Measurements from ENCODE around the gene CYP27A1. TPM values are rescaled to one million over a fixed set of nuclear protein-coding genes. Genes with fewer than 3 reads are reported as not detected.

Gene CYP27A1
- total and polyA plus RNA-seq, 2 of the 8 experiments (the other 6 are each of a cell fraction or from before 2014, with no cell fraction given): 5.4 to 14.7 TPM

DNA sequence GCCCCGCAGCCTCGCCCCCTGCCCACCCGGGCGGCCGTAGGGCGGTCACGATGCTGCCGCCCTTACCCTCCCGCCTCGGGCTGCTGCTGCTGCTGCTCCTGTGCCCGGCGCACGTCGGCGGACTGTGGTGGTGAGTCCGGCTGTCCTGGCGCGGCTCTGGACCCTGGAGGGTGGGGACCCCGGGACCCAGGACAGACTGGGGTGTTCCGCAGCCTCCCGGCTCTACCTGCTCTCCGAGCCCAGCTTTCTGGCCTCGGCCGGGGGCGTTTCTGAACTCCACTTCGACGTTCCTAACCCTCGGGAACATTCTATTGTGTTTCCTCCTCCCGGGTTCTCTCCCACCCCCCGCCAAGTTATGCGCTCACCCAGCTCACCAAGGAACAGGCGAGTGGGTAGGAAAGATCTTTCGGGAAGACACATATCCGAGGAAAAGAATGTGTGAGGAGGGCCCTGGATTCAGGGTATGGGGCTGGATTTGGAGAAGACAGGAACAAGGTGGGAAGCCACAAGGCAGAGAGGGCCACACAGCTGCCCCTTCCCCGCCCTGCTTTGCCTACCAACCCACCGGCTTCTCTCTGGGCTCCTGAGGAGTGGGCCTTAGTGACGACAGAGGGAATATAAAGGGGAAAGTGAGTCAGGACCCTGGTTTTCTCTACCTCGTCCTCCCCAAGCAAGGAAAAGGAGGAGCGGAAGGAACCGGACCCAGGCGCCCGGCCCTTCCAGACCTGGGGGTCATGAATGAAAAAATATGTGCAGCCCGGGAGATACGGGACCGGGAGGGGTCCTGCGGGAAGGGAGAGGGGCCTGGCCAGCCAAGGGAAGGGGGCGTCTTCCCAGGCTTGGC is 78.3 kb downstream of the CYP27A1 start:
- ChIA-PET CTCF (ENCODE audit: partially characterized antibody) (interaction anchor here (0.8 to 7.4 kb wide), 12 partner anchors 8 to 635 kb away, joined by 3 to 83 read pairs (median 4); no protein-coding TSS in a partner anchor), POLR2A (ENCODE audit: partially characterized antibody) (interaction anchor here (1.3 to 2.1 kb wide), 4 partner anchors 12 to 20 kb away, joined by 3 to 4 read pairs (median 3); no protein-coding TSS in a partner anchor)
- peak in 1 of 2 experiments; percentile 62 for DNase-seq (ENCODE audit: low read depth in 1 of 2, low spot score in 2 of 2)
- H4K20me1 ChIP-seq (replicated peaks in 1 of 2; ENCODE audit: control insufficient read depth in 1 of 2, insufficient read depth in 2 of 2, low read length in 2 of 2): peaks cover 11 to 17% of the 10 kb centered on the region in 2 experiments
- H3K18ac ChIP-seq (ENCODE audit: extremely low read depth, low read length): no peak overlapping the region; the same call in 1 of the 2 replicates
- no peak overlapping the region for H3K14ac ChIP-seq (ENCODE audit: insufficient read length)
- H2AK5ac ChIP-seq (ENCODE audit: low read depth, low read length): no peak overlapping the region
- peaks cover 0 to 2% (median 0%) of the 10 kb centered on the region in 4 experiments; a peak in 1 of 8 replicates for H3K36me3 ChIP-seq (ENCODE audit: control insufficient read depth in 2 of 4, insufficient read depth in 4 of 4, low read length in 3 of 4)
- H3K27ac ChIP-seq (ENCODE audit: low read depth, low read length): no peak overlapping the region
- no peak overlapping the region for H2AFZ ChIP-seq (ENCODE audit: low read length)
- no peak overlapping the region for H2BK20ac ChIP-seq (ENCODE audit: low read length)
- no peak for FAIRE-seq
- no peak overlapping the region; the same call in 1 of the 2 replicates for H4K8ac ChIP-seq (ENCODE audit: extremely low read depth, insufficient read depth, low read length)
- peaks cover 75 to 98% (median 95%) of the 10 kb centered on the region in 4 experiments for H3K27me3 ChIP-seq (replicated peaks in 1 of 4; ENCODE audit: control insufficient read depth in 3 of 4, extremely low read depth in 1 of 4, insufficient read depth in 3 of 4, low read length in 3 of 4)
- H3K4me1 ChIP-seq (replicated peaks in 1 of 4; ENCODE audit: control insufficient read depth in 3 of 4, insufficient read depth in 4 of 4, low read length in 3 of 4): peaks cover 11 to 39% (median 21%) of the 10 kb centered on the region in 4 experiments
- no peak overlapping the region for H4K91ac ChIP-seq (replicated peaks; ENCODE audit: insufficient read length, low read length)
- 9% methylated on average over 42 of the region's 47 CpGs; no CpG with 5 or more reads in 1 of the 2 experiments for WGBS, 2 experiments (ENCODE audit: extremely low coverage in 1 of 2, insufficient coverage in 1 of 2, insufficient read length in 1 of 2, insufficient replicate concordance in 2 of 2, low coverage in 1 of 2, low lambda C conversion rate in 2 of 2, missing lambda C conversion rate in 1 of 2)
- no peak overlapping the region for H2BK12ac ChIP-seq (ENCODE audit: low read depth, low read length)
- no peaks in the 10 kb centered on the region for H3K79me1 ChIP-seq (ENCODE audit: low read depth, low read length)
- H3K79me2 ChIP-seq (ENCODE audit: control insufficient read depth in 1 of 2, insufficient read depth in 2 of 2, low read length in 2 of 2): no peaks in the 10 kb centered on the region
- H3K9me3 ChIP-seq (ENCODE audit: insufficient read depth in 2 of 2, low read depth in 1 of 2, low read length in 1 of 2): no peaks in the 10 kb centered on the region
- H2BK5ac ChIP-seq (ENCODE audit: low read depth, low read length): no peak overlapping the region
- no peak overlapping the region for H3K56ac ChIP-seq (replicated peaks; ENCODE audit: insufficient read length, low read depth, low read length)
- H3K4me2 ChIP-seq (ENCODE audit: insufficient read depth in 1 of 2, low read depth in 2 of 2, low read length in 2 of 2): peak overlapping the region; percentile 61 to 72
- H3K4me3 ChIP-seq (ENCODE audit: extremely low read depth in 1 of 4, insufficient read depth in 2 of 4, low read depth in 3 of 4, low read length in 4 of 4): peak overlapping the region in 3 of 4 experiments; percentile 4 to 53 (median 5); a peak in 4 of 8 replicates
- H4K5ac ChIP-seq (ENCODE audit: insufficient read length, low read depth, low read length): no peak overlapping the region
- H2BK120ac ChIP-seq (replicated peaks; ENCODE audit: low read depth, low read length): no peak overlapping the region
- peaks cover 5% of the 10 kb centered on the region; the same call in 1 of the 2 replicates for H3K23me2 ChIP-seq (ENCODE audit: low read depth, low read length)
- peak overlapping the region; percentile 40; the same call in 1 of the 2 replicates for H2BK15ac ChIP-seq (ENCODE audit: low read length)
- H3K4ac ChIP-seq (replicated peaks; ENCODE audit: insufficient read length, low read depth, low read length): no peak overlapping the region
- no peak overlapping the region for H3K9ac ChIP-seq (replicated peaks in 1 of 4; ENCODE audit: extremely low read depth in 1 of 4, low read depth in 3 of 4, low read length in 3 of 4)
- no peak overlapping the region for H3K23ac ChIP-seq (ENCODE audit: insufficient read length)
- TF ChIP-seq NANOG (IDR thresholded peaks at IDR 0.05; ENCODE audit: insufficient read depth, low read depth, low read length, poor library complexity, severe bottlenecking) (no peak), RNF2 (IDR thresholded peaks at IDR 0.05; ENCODE audit: borderline replicate concordance, low read depth, low read length, missing control alignments, poor library complexity, severe bottlenecking) (peak; percentile 75), HDAC2 (IDR thresholded peaks at IDR 0.05; ENCODE audit: borderline replicate concordance in 1 of 2, low read depth in 2 of 2, low read length in 2 of 2) (no peak), JUND (IDR thresholded peaks at IDR 0.05; ENCODE audit: low read length) (no peak), SUZ12 (IDR thresholded peaks at IDR 0.05; ENCODE audit: low read length) (peak; percentile 95), TCF12 (IDR thresholded peaks at IDR 0.05; ENCODE audit: low read depth, low read length) (no peak), ASH2L (IDR thresholded peaks at IDR 0.05; ENCODE audit: low read length) (no peak), TAF7 (optimal IDR thresholded peaks at IDR 0.05; ENCODE audit: borderline replicate concordance, low read depth, low read length) (no peak)
- TF ChIP-seq, protein P1, sequence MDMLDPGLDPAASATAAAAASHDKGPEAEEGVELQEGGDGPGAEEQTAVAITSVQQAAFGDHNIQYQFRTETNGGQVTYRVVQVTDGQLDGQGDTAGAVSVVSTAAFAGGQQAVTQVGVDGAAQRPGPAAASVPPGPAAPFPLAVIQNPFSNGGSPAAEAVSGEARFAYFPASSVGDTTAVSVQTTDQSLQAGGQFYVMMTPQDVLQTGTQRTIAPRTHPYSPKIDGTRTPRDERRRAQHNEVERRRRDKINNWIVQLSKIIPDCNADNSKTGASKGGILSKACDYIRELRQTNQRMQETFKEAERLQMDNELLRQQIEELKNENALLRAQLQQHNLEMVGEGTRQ (IDR thresholded peaks at IDR 0.05; ENCODE audit: low read length): no peak
